Raji (cell line): ENCODE measurements around the gene SLC6A9.

Experiments used
- POLR2A ChIP-seq: IDR thresholded peaks from 2 replicates; pipeline ENCODE4 v1.6.1; 2011; ENCODE audit warnings: low read depth, low read length, control low read depth; ENCODE audit not compliant: insufficient read depth

The SLC6A9 gene

GRCh38 chr1:44024031-44024902, 7.0 kb downstream of the SLC6A9 start:
- no peak for TF ChIP-seq POLR2A

- no peak for TF ChIP-seq POLR2A
Measured at GRCh38 chr1:44021581-44022321, 9.5 kb downstream of the SLC6A9 start.

- no peak for TF ChIP-seq POLR2A
Measured at GRCh38 chr1:44021156-44021555, 10.1 kb downstream of the SLC6A9 start.

GRCh38 chr1:44020464-44020863, 10.8 kb downstream of the SLC6A9 start:
- TF ChIP-seq POLR2A, result no peak

- TF ChIP-seq POLR2A, result no peak
Measured at GRCh38 chr1:44019466-44019948, 11.8 kb downstream of the SLC6A9 start.

GRCh38 chr1:44016890-44017400, 14.3 kb downstream of the SLC6A9 start:
- TF ChIP-seq POLR2A, result no peak

GRCh38 chr1:44016041-44016889, 15.0 kb downstream of the SLC6A9 start:
- TF ChIP-seq POLR2A, result no peak

- no peak for TF ChIP-seq POLR2A
Measured at GRCh38 chr1:44015206-44015605, 16.1 kb downstream of the SLC6A9 start.

GRCh38 chr1:44014365-44015104, 16.7 kb downstream of the SLC6A9 start:
- no peak for TF ChIP-seq POLR2A

- TF ChIP-seq POLR2A, result no peak
Measured at GRCh38 chr1:44013949-44014348, 17.3 kb downstream of the SLC6A9 start.

GRCh38 chr1:44012941-44013609, 18.2 kb downstream of the SLC6A9 start:
- no peak for TF ChIP-seq POLR2A

- TF ChIP-seq POLR2A, result no peak
Measured at GRCh38 chr1:44012404-44012803, 18.9 kb downstream of the SLC6A9 start.

- TF ChIP-seq POLR2A, result no peak
Measured at GRCh38 chr1:44010935-44011471, 20.3 kb downstream of the SLC6A9 start.
